ENCODE results near the gene VMP1.

VMP1 gene

DNA sequence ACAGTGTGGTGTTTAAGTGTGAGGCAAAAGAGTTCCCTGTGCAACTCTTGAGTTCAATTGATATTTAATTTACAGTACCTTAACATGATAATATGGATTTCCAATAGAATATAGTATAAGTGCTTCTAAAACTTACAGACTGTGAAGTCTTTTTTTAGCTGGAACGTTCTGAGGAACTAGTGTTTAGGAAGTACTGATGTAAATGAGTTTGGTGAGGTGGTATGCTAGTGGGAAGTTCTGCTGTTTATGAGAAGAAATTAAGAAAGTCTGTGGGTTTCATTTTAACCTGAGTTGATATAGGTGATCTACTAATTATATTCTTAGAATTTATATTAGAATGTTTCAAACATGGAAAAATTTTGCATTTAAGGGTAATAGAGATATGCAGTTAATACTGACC lies 32.2 kb upstream of the VMP1 start:
- no peak for DNase-seq (ENCODE audit: insufficient read length, low spot score)
- TF ChIP-seq, protein P1, sequence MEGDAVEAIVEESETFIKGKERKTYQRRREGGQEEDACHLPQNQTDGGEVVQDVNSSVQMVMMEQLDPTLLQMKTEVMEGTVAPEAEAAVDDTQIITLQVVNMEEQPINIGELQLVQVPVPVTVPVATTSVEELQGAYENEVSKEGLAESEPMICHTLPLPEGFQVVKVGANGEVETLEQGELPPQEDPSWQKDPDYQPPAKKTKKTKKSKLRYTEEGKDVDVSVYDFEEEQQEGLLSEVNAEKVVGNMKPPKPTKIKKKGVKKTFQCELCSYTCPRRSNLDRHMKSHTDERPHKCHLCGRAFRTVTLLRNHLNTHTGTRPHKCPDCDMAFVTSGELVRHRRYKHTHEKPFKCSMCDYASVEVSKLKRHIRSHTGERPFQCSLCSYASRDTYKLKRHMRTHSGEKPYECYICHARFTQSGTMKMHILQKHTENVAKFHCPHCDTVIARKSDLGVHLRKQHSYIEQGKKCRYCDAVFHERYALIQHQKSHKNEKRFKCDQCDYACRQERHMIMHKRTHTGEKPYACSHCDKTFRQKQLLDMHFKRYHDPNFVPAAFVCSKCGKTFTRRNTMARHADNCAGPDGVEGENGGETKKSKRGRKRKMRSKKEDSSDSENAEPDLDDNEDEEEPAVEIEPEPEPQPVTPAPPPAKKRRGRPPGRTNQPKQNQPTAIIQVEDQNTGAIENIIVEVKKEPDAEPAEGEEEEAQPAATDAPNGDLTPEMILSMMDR (IDR thresholded peaks at IDR 0.05; ENCODE audit: insufficient read depth, missing control alignments), result no peak
- no peak for FAIRE-seq

DNA sequence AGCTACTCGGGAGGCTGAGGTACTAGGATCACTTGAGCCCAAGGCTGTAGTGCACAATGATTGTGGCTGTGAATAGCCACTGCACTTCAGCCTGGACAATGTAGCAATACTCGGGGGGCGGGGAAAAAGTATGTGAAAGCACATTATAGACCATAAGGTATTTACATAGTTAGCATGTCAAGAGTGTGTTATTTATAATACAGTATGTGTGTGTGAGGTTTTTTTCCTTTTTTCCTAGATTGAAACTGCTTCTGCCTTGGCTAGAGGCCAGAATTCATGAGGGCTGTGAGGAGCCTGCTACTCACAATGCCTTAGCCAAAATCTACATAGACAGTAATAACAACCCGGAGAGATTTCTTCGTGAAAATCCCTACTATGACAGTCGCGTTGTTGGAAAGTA lies 30.7 kb upstream of the VMP1 start:
- FAIRE-seq (no peak), DNase-seq (ENCODE audit: insufficient read length, low spot score) (no peak)
- TF ChIP-seq, protein P1 (IDR thresholded peaks at IDR 0.05; ENCODE audit: insufficient read depth, missing control alignments), result no peak

DNA sequence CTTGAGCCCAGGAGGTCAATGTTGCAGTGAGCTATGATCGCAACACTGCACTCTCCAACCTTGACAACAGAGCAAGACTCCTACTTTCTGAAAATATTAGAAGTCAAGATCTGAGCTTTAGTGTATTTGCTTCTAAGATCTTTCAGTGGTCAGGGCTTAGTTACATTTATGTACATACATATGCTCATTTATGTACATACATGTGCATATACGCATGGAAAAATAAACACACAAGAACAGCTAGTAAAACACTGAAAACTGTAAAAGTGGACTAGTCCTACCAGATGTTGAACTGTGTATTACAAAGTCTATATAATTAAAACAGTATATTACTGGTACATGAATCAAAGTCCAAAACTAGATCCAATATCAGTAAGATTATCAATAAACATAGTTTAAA lies 28.5 kb upstream of the VMP1 start:
- TF ChIP-seq, protein P1 (IDR thresholded peaks at IDR 0.05; ENCODE audit: insufficient read depth, missing control alignments), result no peak
- FAIRE-seq (no peak), DNase-seq (ENCODE audit: insufficient read length, low spot score) (no peak)

DNA sequence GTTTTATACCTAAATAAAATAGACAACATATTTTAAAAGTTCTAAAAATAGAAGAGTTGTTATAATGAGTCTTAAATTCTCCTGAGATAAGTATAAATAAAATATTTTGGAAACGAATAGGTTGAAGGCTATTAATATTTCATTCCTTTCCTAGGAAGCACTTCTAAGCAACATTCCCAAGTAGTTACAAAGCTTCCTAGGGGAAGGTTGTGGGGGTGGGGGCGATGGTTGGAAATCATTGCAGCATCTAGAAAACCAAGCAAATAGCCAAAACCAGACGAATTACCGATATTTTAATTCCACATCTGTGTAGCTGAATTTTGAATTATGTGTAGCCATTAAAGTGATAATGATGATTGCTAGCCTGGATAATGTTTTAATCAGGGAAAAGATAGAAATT lies 27.1 kb upstream of the VMP1 start:
- TF ChIP-seq, protein P1 (IDR thresholded peaks at IDR 0.05; ENCODE audit: insufficient read depth, missing control alignments), result no peak
- FAIRE-seq, result no peak
- no peak for DNase-seq (ENCODE audit: insufficient read length, low spot score)

DNA sequence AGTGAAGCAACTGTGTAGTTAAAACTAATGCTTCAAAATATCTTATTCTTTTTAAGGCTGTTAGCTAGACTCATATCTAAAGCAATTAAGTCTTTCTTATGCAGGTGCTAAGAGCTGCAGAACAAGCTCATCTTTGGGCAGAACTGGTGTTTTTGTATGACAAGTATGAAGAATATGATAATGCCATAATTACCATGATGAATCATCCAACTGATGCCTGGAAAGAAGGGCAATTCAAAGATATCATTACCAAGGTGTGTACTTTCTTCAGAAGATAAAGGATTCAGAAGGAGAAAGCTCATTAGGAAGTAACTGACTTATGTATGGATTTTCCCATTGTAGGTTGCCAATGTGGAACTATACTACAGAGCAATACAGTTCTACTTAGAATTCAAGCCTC lies 24.2 kb upstream of the VMP1 start:
- FAIRE-seq (no peak), DNase-seq (ENCODE audit: insufficient read length, low spot score) (no peak)
- TF ChIP-seq, protein P1 (IDR thresholded peaks at IDR 0.05; ENCODE audit: insufficient read depth, missing control alignments), result no peak

DNA sequence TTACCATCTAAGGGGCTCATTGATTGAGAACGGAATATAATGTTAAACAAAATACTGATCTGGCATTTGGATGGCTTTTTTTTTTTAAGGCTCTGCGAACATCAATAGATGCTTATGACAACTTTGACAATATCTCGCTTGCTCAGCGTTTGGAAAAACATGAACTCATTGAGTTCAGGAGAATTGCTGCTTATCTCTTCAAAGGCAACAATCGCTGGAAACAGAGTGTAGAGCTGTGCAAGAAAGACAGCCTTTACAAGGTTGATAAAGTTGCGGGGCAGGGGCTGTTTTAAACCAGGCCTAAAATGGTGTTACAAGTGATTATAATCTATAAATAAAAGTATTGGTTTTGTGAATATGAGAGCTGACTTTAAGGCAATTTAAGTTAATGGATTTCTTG lies 22.5 kb upstream of the VMP1 start:
- no peak for FAIRE-seq
- no peak for DNase-seq (ENCODE audit: insufficient read length, low spot score)
- TF ChIP-seq, protein P1 (IDR thresholded peaks at IDR 0.05; ENCODE audit: insufficient read depth, missing control alignments), result no peak

DNA sequence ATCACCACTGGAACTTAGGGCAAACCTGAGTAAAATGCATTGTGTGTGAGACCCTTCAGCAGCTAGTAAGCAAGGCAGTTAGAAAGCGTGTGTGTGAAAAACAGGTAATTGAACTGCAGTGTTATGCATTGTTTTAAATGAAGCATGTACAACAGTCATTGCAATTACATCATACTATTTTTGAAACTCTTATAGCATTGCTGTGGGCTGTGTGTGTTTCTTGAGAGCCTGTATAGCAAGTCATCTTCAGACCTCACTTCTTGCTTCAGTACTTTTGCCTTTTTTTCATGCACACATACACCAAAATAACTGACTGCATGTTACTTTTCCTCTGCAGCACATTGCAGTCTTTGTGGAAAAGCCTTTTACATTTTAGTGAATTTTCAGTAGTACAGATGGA lies 19.4 kb upstream of the VMP1 start:
- FAIRE-seq, result no peak
- TF ChIP-seq, protein P1 (IDR thresholded peaks at IDR 0.05; ENCODE audit: insufficient read depth, missing control alignments), result no peak
- no peak for DNase-seq (ENCODE audit: insufficient read length, low spot score)

Data from D721Med (cell line).